ENCODE data around the gene TPM2. TPM values are rescaled to one million over a fixed set of nuclear protein-coding genes. Genes with fewer than 3 reads are reported as not detected.

Gene TPM2
- total and polyA plus RNA-seq, 9 of the 15 experiments (the other 6 are each of a cell fraction or from before 2014, with no cell fraction given): 0.28 to 16.1 (median 4.5) TPM

GRCh38 chr9:35727676-35728040, 37.9 kb upstream of the TPM2 start (continued):
- TF ChIP-seq, protein P1, sequence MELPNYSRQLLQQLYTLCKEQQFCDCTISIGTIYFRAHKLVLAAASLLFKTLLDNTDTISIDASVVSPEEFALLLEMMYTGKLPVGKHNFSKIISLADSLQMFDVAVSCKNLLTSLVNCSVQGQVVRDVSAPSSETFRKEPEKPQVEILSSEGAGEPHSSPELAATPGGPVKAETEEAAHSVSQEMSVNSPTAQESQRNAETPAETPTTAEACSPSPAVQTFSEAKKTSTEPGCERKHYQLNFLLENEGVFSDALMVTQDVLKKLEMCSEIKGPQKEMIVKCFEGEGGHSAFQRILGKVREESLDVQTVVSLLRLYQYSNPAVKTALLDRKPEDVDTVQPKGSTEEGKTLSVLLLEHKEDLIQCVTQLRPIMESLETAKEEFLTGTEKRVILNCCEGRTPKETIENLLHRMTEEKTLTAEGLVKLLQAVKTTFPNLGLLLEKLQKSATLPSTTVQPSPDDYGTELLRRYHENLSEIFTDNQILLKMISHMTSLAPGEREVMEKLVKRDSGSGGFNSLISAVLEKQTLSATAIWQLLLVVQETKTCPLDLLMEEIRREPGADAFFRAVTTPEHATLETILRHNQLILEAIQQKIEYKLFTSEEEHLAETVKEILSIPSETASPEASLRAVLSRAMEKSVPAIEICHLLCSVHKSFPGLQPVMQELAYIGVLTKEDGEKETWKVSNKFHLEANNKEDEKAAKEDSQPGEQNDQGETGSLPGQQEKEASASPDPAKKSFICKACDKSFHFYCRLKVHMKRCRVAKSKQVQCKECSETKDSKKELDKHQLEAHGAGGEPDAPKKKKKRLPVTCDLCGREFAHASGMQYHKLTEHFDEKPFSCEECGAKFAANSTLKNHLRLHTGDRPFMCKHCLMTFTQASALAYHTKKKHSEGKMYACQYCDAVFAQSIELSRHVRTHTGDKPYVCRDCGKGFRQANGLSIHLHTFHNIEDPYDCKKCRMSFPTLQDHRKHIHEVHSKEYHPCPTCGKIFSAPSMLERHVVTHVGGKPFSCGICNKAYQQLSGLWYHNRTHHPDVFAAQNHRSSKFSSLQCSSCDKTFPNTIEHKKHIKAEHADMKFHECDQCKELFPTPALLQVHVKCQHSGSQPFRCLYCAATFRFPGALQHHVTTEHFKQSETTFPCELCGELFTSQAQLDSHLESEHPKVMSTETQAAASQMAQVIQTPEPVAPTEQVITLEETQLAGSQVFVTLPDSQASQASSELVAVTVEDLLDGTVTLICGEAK (IDR thresholded peaks at IDR 0.05): no peak
- TF ChIP-seq, protein P1 (CRISPR knock-in tag; IDR thresholded peaks at IDR 0.05): no peak
- TF ChIP-seq ZBTB17 (CRISPR knock-in tag; IDR thresholded peaks at IDR 0.05) (no peak), ZNF232 (CRISPR knock-in tag; IDR thresholded peaks at IDR 0.05) (no peak), HSF4 (CRISPR knock-in tag; IDR thresholded peaks at IDR 0.05; ENCODE audit: borderline replicate concordance) (no peak), MCM5 (IDR thresholded peaks at IDR 0.05; ENCODE audit: low read depth) (no peak), ZNF551 (CRISPR knock-in tag; IDR thresholded peaks at IDR 0.05) (no peak), CC2D1A (IDR thresholded peaks at IDR 0.05) (no peak), DEAF1 (CRISPR knock-in tag; IDR thresholded peaks at IDR 0.05) (no peak), SAP30 (IDR thresholded peaks at IDR 0.05; ENCODE audit: borderline replicate concordance, insufficient read depth, low read depth, low read length, poor library complexity, severe bottlenecking) (no peak)
- TF ChIP-seq, protein P2, sequence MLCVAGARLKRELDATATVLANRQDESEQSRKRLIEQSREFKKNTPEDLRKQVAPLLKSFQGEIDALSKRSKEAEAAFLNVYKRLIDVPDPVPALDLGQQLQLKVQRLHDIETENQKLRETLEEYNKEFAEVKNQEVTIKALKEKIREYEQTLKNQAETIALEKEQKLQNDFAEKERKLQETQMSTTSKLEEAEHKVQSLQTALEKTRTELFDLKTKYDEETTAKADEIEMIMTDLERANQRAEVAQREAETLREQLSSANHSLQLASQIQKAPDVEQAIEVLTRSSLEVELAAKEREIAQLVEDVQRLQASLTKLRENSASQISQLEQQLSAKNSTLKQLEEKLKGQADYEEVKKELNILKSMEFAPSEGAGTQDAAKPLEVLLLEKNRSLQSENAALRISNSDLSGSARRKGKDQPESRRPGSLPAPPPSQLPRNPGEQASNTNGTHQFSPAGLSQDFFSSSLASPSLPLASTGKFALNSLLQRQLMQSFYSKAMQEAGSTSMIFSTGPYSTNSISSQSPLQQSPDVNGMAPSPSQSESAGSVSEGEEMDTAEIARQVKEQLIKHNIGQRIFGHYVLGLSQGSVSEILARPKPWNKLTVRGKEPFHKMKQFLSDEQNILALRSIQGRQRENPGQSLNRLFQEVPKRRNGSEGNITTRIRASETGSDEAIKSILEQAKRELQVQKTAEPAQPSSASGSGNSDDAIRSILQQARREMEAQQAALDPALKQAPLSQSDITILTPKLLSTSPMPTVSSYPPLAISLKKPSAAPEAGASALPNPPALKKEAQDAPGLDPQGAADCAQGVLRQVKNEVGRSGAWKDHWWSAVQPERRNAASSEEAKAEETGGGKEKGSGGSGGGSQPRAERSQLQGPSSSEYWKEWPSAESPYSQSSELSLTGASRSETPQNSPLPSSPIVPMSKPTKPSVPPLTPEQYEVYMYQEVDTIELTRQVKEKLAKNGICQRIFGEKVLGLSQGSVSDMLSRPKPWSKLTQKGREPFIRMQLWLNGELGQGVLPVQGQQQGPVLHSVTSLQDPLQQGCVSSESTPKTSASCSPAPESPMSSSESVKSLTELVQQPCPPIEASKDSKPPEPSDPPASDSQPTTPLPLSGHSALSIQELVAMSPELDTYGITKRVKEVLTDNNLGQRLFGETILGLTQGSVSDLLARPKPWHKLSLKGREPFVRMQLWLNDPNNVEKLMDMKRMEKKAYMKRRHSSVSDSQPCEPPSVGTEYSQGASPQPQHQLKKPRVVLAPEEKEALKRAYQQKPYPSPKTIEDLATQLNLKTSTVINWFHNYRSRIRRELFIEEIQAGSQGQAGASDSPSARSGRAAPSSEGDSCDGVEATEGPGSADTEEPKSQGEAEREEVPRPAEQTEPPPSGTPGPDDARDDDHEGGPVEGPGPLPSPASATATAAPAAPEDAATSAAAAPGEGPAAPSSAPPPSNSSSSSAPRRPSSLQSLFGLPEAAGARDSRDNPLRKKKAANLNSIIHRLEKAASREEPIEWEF (CRISPR knock-in tag; IDR thresholded peaks at IDR 0.05): no peak
